Dedifferentiated amniotic fluid mesenchymal stem cell (primary cell): Measurements from ENCODE around the gene C2orf49.
"Not testable (repeated sequence)": the region's sequence is repeated elsewhere in the genome, so short reads cannot be mapped to it uniquely, and the experiment has no call there.

ENCODE experiments used
- DNase-seq: peaks from one replicate; pipeline ENCODE4 v3.0.0-alpha.2; 2016; ENCODE audit errors: extremely low spot score

The C2orf49 gene

GRCh38 chr2:105321875-105322646 is 15.3 kb upstream of the C2orf49 start:
- no peak for DNase-seq

DNA sequence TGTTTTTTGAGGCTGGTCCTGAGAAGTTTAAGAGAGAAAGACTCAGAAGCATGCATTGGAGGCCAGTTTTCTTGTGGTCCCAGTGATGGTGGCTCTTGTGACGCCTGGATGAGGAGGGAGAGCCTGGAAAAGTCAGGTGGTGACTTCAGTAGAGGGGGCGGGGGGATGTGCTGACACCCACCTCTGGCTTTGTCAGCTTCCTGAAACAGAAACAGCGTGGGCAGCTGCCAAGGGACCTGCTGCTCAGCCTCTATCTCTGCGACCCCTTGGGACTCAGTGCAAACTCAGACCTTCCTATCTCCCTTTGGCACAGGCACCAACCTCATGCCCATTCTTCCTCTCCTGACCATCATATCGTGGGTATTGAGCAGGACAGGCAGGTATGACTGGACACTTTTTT is 14.2 kb upstream of the C2orf49 start:
- no peak for DNase-seq

- no peak for DNase-seq
Measured at GRCh38 chr2:105324101-105324500, 13.2 kb upstream of the C2orf49 start.

GRCh38 chr2:105324732-105325131 is 12.6 kb upstream of the C2orf49 start:
- DNase-seq: peak; percentile 75

GRCh38 chr2:105325389-105325963 is 11.9 kb upstream of the C2orf49 start:
- DNase-seq: no peak

GRCh38 chr2:105327271-105327670 is 10.1 kb upstream of the C2orf49 start:
- not testable (repeated sequence) for DNase-seq

DNA sequence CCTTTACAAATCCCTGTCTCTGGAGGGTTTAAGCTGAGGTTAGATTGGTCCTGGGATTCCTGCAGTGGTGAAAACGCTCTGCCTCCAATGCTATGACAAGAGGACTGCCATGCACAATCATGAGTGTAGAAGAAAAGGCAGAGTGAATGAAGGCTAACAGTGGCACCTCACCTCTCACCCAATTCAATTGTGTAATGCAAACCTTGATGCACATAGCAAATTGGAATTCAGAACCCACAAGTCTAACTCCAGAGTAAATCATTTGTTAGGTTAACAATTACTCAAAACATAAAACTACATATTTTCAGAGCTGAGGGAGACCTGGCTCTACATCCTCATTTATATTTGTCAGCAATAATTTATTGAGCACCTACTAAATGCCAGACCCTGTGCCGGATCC is 9.7 kb upstream of the C2orf49 start:
- DNase-seq: no peak

GRCh38 chr2:105328281-105329196 is 8.8 kb upstream of the C2orf49 start:
- no peak for DNase-seq

GRCh38 chr2:105329197-105329554 is 8.2 kb upstream of the C2orf49 start:
- DNase-seq: no peak

DNA sequence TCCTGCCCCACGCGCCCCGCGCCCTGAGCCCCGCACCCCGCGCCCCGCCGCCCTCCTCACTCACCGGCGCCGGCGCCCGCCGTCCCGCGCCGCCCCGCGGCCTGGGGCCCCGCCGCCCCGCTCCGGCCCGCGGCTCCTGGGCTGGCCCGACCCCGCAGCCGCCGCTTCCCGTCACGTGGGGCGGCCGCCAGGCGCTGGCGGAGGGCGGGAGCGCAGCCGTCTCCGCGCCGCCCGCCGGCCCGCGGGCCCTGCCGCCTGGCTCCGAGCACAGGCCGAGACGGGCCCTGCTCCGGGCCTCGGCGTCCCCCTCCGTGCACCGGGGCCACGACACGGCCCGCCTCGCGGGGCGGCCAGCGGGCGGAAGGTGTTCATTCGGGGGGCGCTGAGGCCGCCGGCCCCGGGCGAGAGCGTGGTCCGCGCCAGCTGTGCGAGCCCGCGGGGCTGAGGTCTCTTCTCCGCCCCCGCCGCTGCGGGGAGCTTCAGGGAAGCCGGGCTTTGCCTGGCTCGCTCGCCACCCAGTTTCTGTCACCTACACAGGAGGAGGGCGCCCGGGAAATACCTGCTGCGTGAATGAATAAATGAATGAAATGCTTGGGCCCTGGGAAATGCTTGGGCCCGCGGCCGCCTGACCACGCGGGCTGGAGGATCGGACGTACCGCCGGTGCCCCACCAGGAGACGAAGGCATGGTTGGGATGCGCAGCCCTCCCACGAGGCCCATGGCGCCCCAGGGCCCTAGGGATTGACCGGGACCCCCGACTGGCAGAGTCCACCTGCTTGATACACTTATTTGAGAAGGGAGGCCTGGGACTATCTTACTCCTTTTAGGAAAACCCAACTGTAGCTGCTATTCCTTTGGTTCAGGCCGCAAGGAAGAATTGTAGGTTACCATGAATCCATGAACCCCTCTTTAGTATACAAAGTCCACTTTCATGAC is 7.5 kb upstream of the C2orf49 start, which contains the start of gene TGFBRAP1:
Gene TGFBRAP1, minus strand, starts transcription at position 175 of the 935 bp plus-strand sequence. CDS start 21,434 bp downstream, outside the sequence.
- DNase-seq: no peak

DNA sequence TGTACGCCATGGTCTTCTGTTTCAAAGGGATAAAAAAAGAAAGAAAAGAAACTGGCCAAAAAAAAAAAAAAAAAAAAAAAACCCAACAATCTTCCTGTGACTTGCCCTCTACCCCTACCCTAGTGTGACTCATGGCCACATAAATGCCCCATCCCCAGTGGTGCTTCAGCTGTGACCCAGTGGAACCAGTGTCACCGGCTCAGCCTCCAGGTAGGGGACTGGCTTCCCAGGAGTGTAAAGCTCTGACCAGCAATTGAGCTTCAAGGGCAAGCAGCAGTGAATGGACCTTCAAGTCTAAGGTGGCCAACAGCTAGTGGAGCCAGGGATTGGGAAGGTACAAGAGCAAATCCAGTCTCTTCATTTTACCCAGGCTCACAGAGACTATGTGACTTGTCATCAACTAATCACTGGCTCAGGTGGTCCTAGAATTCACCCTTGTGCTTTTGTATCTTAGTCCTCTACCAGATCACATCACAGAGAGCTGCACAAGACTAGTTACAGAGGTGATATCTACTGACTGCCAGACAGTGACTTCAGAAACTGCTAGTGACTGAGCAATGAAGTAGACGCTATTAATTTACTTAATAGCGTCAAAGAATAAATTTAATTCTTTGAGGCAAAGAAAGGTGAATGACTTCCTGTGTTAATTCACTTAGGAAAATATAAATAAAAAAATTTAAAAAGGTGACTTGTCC is 6.5 kb upstream of the C2orf49 start:
- DNase-seq: no peak

- DNase-seq: no peak
Measured at GRCh38 chr2:105334211-105334610, 3.1 kb upstream of the C2orf49 start.

DNA sequence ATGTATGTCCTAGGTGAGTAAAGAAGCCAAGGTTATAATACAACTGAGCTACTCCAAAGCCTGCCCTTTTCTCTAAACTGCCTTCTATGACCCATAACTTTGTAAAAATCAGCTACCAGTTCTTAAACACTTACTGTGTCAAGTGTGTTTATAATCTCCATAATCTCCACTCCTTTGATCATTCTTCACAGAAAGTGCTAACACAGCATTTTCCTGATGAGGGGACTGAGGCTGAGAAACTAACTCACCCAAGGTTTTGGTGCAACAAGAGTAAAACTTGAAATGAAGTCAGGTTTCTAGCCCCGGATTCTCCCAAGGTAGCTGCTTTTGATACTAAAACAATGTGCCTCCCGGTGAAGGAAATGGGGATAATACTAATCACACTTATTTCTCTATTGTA is 1.9 kb upstream of the C2orf49 start:
- no peak for DNase-seq

DNA sequence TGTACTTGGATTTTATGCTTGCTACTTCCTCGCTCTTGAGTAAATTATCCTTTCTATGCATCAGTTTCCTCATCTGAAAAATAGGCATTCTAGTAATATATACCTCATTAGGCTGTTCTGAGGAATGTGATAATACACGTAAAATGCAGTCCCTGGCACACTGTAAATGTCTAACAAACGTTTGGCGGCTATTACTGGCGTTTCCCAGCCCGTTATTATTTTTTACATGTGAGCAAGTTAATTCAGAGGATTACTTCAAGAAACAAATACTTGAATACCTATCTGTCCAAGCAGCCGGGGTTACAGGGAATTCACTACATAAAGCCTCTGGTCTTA is 586 bp upstream of the C2orf49 start:
- no peak for DNase-seq

DNA sequence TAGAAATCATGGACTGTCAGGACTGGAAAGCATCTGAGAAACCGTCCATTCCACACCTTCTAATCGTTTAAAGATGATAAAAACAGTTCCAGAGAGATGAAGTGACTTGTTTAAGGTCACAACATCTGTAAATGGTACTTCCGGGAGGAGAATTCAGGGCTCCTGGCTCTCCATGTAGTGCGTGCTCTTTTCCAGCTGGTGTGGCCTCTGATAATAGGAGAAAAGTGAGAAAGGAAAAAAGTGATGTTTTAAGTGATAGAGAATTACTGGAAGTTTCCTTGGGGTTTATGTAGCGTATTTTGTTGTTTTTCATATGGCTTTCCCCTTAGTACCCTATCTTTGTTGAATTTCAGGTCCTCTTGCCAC is 663 bp downstream of the C2orf49 start:
- no peak for DNase-seq

DNA sequence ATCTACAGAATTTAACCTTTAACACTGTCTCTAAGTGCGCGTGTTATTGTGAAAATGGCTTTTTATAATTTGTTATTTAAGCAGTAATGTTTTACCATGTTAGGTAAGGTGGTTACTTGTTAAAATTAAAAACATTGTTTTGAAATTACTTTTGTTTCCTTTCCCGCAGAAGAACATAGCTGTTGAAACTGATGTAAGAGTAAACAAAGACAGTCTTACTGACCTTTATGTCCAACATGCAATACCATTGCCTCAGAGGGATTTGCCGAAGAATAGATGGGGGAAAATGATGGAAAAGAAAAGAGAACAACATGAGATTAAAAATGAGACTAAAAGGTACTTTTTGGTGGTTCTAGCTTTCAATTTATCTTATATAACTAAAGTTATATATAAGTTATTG is 2.1 kb downstream of the C2orf49 start:
- no peak for DNase-seq

DNA sequence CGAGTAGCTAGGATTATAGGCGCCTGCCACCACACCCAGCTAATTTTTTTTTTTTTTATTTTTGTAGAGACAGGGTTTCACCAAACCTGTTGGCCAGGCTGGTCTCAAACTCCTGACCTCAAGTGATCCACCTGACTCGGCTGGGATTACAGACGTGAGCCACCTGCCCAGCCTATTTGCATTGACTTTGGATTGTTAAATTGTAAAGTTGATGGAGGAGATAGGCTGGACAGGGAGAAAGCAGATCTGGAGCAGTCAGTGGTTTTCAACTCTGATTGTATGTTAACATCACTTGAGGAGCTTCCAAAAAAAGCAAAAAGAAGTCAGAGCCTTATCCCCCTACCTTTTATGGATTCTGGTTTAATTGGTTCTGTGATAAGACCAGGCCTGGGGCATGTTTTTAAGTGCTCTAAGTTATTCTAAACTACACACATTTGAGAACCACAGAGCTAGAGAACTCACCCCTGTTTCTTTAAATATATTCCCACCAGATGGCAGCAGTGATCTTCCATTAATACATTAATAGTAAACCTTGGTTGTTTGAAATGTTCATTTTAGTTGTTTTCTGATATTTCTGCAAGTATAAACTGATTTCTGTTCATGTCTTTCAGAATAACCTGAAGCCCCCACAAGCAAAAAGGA is 7.5 kb downstream of the C2orf49 start:
- DNase-seq: peak; percentile 54

DNA sequence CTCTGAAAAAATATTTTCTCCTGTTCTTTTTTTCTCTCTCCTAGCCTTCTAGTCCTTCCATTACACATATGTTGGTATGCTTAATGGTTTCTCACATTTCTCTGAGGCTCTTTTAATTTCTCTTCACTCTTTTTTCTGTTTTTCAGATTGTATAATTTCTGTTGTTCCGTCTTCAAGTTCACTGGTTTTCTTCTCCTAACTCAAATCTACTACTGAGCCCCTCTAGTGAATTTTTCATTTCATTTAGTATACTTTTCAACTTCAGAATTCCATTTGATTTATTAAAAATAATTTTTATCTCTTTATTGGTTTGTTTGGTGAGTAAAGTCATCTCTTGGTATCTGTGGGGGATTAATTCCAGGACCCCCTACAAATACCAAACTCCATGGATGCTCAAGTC is 19.8 kb downstream of the C2orf49 start:
- no peak for DNase-seq

DNA sequence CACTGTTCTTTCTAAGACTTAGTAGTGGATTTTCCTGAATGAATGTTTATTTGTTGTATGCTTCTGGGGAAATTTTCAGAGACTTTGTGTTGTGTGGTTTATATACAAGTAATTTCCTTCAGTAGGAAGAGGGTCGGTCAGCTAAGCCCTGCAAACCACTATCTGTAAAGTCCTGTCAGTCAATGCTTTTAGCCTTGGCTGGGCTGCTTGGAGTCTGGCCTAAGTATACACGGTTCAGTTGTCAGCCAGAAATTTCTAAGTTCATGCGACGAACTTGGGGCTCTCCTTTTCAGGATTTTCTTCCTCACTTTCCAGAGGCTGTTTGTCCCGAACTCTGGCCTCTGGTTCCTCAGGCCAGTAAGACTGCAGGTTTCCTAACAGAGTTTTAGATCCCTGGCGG is 21.3 kb downstream of the C2orf49 start:
- no peak for DNase-seq

- no peak for DNase-seq
Measured at GRCh38 chr2:105361102-105361889, 24.0 kb downstream of the C2orf49 start.
